Psoas muscle (tissue), 8 donors: ENCODE measurements around the gene SERPINB13. TPM values are rescaled to one million over a fixed set of nuclear protein-coding genes. Genes with fewer than 3 reads are reported as not detected.
A peak's percentile ranks its signal among the peaks of the same experiment; 100 is the strongest.

Experiments
- ATAC-seq, 4 donors: fragments of 200-7000 bp; cut with Tn5 transposase; one replicate each; pipeline ENCODE4 v1.9.1; 2020; ENCODE audit warnings: moderate library complexity in 3 of 4, mild to moderate bottlenecking in 2 of 4
- DNase-seq, 2 donors: peaks; one replicate each; pipeline ENCODE4 v3.0.0-alpha.2; 2020
- H3K27ac ChIP-seq: fragments of 200-600 bp; one replicate; pipeline ENCODE4 v1.8.0; 2022
- H3K27me3 ChIP-seq, 3 donors: fragments of 200-600 bp in 1 of 3; one replicate each; pipeline versions ENCODE4 v1.6.1 to v1.8.0; 2013 to 2022; ENCODE audit warnings: low read length in 2 of 3, mild to moderate bottlenecking in 2 of 3, moderate library complexity in 1 of 3; ENCODE audit not compliant: insufficient read depth in 3 of 3
- H3K36me3 ChIP-seq, 2 donors: fragments of 200-600 bp in 1 of 2; one replicate each; pipeline versions ENCODE4 v1.6.1 to v1.8.0; 2013 to 2022; ENCODE audit warnings: low read depth in 1 of 2, mild to moderate bottlenecking in 1 of 2, moderate library complexity in 1 of 2; ENCODE audit not compliant: insufficient read depth in 1 of 2
- H3K4me1 ChIP-seq: fragments of 200-600 bp; one replicate; pipeline ENCODE4 v1.8.0; 2022
- H3K4me3 ChIP-seq: fragments of 200-600 bp; one replicate; pipeline ENCODE4 v1.8.0; 2022; ENCODE audit warnings: mild to moderate bottlenecking
- H3K9me3 ChIP-seq: fragments of 200-600 bp; one replicate; pipeline ENCODE4 v1.8.0; 2022
- CTCF ChIP-seq: fragments of 200-600 bp; IDR thresholded peaks from one replicate; pipeline ENCODE4 v1.8.0; 2022; ENCODE audit warnings: antibody characterized with exemption
- WGBS, 3 donors: extraction: QIAGEN DNeasy Blood & Tissue Kit; methylation state at CpG; one replicate each; pipeline versions ENCODE4 v1.1.6 to v1.1.7; 2013; 5-methylcytosine and 5-hydroxymethylcytosine counted together
- intact Hi-C, 2 donors: fragments of 100-400 bp; cut with DNase I; formaldehyde crosslinking; loops; one replicate each; pipeline versions ENCODE4 v1.11.0 to v1.14.2; 2022
- polyA plus RNA-seq, 3 donors: library from polyadenylated mRNA; stranded (reverse); fragments of 200-250 nt; gene quantifications; one replicate each; pipeline ENCODE4 v1.2.3, GENCODE V29; 2013
- total RNA-seq, 4 donors: library from RNA; stranded (reverse); fragmentation: NEBNext Ultra II Directional in 2 of 4; extraction: Animal tissue kit (Norgen Biotek cat#: 25700) in 2 of 4; gene quantifications; one replicate each; pipeline versions ENCODE4 v1.2.1 to v1.2.4, GENCODE V29; 2021 to 2023
- donor health status: healthy with polysubstance abuse.
- donor health status: DM: no; HTN: no; CAD: no; lungs with moderate emphysema.
- donor health status: Bipolar disorder and iron deficiency.
- donor health status: healthy.
- donor health status: DM: yes; HTN: yes; CAD: no.
- donor health status: DM: no; HTN: no; CAD: no.
- donor health status: DM: no; HTN: no; CAD: no.
- donor health status: DM: yes; HTN: yes; CAD: no.

SERPINB13 gene
- total and polyA plus RNA-seq, 7 donors: not detected

DNA sequence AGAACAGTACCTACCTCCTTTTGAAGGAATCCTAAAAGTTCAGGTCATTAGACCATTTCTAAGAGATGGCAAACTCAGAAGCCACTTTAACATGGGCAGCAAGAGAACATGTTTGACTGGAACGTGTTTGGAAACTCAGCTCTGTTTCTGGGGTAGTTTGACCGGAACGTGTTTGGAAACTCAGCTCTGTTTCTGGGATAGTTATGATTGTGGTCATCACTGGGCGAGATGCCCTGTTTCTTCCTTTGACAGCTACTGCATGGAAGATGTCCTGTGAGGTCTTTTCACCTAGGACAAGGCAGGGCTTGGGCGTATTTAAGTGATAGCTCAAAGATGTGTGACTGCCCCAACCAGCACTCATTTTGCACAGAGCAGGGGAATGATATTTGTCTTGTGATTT is 19.9 kb upstream of the SERPINB13 start:
- Histone ChIP-seq H3K27ac (no peak overlapping the region), H3K4me1 (no peaks in the 10 kb centered on the region), H3K4me3 (no peak overlapping the region), H3K36me3 (no peaks in the 10 kb centered on the region), H3K27me3 (peaks cover 0 to 2% (median 0%) of the 10 kb centered on the region in 3 donors), H3K9me3 (no peaks in the 10 kb centered on the region)
- no peak for TF ChIP-seq CTCF
- DNase-seq (no peak), ATAC-seq (no peak)
- intact Hi-C loops: no loop called here
- WGBS, 3 donors: 41 to 59% (median 45%) methylated on average over 5 of the region's 5 CpGs

- intact Hi-C loops: no loop called here
- Histone ChIP-seq H3K4me3 (no peak overlapping the region), H3K27ac (no peak overlapping the region), H3K27me3 (peaks cover 0 to 2% (median 0%) of the 10 kb centered on the region in 3 donors), H3K4me1 (no peaks in the 10 kb centered on the region), H3K36me3 (no peaks in the 10 kb centered on the region), H3K9me3 (no peaks in the 10 kb centered on the region)
- DNase-seq (no peak), ATAC-seq (no peak)
- 73 to 77% (median 74%) methylated on average over 9 of the region's 9 CpGs for WGBS, 3 donors
- TF ChIP-seq CTCF: no peak
These were observed 19.3 kb upstream of the SERPINB13 start for GRCh38 chr18:63567825-63568224.

DNA sequence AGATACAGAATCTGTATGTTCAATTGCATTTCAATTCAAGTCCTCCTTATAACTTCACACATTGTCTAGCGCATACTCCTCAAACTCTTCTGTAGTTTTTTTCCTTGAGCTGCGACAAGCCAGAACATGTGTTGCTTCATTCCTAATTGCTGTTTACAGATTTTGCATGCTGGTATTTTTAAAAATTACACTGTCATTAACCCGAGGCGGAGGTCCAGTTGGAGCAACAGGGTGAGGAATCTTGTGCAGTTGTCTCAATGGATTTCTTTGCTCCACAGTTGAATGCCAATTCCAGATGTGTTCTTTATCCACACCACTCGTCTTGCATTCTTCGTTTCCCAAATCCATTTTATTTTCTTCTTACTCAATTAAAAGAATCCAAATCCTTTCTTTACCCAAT is 16.4 kb upstream of the SERPINB13 start:
- H3K9me3 ChIP-seq: no peaks in the 10 kb centered on the region
- DNase-seq (no peak), ATAC-seq (no peak)
- no peak overlapping the region for H3K27ac ChIP-seq
- H3K4me3 ChIP-seq: no peak overlapping the region
- TF ChIP-seq CTCF: no peak
- H3K4me1 ChIP-seq: no peaks in the 10 kb centered on the region
- 15 to 32% (median 21%) methylated on average over 6 of the region's 6 CpGs for WGBS, 3 donors
- peaks cover 0 to 6% (median 0%) of the 10 kb centered on the region in 3 donors for H3K27me3 ChIP-seq
- H3K36me3 ChIP-seq: no peaks in the 10 kb centered on the region
- intact Hi-C loops: no loop called here

GRCh38 chr18:63575681-63576080 is 11.5 kb upstream of the SERPINB13 start:
- no peaks in the 10 kb centered on the region for H3K4me1 ChIP-seq
- intact Hi-C loops: loop anchor here in 1 of 2 donors (5.0 kb wide), 1 partner anchor 58 kb away; no protein-coding TSS in a partner anchor
- H3K27me3 ChIP-seq: peaks cover 0 to 4% (median 0%) of the 10 kb centered on the region in 3 donors
- H3K4me3 ChIP-seq: no peak overlapping the region
- ATAC-seq (no peak), DNase-seq (no peak)
- H3K9me3 ChIP-seq: no peaks in the 10 kb centered on the region
- no peak overlapping the region for H3K27ac ChIP-seq
- H3K36me3 ChIP-seq: no peaks in the 10 kb centered on the region
- no peak for TF ChIP-seq CTCF

- 4 to 9% (median 5%) methylated on average over 5 of the region's 5 CpGs for WGBS, 3 donors
- no peak overlapping the region for H3K27ac ChIP-seq
- no peak for ATAC-seq
These were observed 8.7 kb upstream of the SERPINB13 start for GRCh38 chr18:63578357-63578958.

More at GRCh38 chr18:63578357-63578958, 8.7 kb upstream of the SERPINB13 start:
- TF ChIP-seq CTCF: peak; percentile 52
- DNase-seq: no peak
- no peaks in the 10 kb centered on the region for H3K9me3 ChIP-seq
- no peaks in the 10 kb centered on the region for H3K27me3 ChIP-seq
- H3K4me1 ChIP-seq: no peaks in the 10 kb centered on the region
- H3K4me3 ChIP-seq: no peak overlapping the region
- no peaks in the 10 kb centered on the region for H3K36me3 ChIP-seq
- intact Hi-C loops: loop anchor here in 1 of 2 donors (5.0 kb wide), 1 partner anchor 61 kb away; no protein-coding TSS in a partner anchor
